Naive thymus-derived CD4-positive, alpha-beta T cell (primary cell): ENCODE data around the gene C6orf62. TPM values are rescaled to one million over a fixed set of nuclear protein-coding genes. Genes with fewer than 3 reads are reported as not detected.

Experiments used
- ATAC-seq: fragments of 150-1000 bp; cut with Tn5 transposase; 2 replicates; pipeline ENCODE4 v1.10.0; 2021; ENCODE audit warnings: mild to moderate bottlenecking, moderate library complexity
- CTCF ChIA-PET: fragments of 350-600 bp; sonication (Branson Sonifier 250); formaldehyde crosslinking; loops from one replicate; lab custom pipeline; 2021; ENCODE audit warnings: antibody characterized with exemption; lab: Charles Lee
- POLR2A ChIA-PET: fragments of 350-600 bp; sonication (Branson Sonifier 250); formaldehyde crosslinking; loops from one replicate; lab custom pipeline; 2021; ENCODE audit warnings: antibody characterized with exemption, inconsistent platforms; lab: Charles Lee
- DNase-seq, 9 donors: peaks; one replicate each; pipeline versions ENCODE4 v3.0.0 to v3.0.0-alpha.2; 2020 to 2022; ENCODE audit warnings: mixed read lengths in 1 of 9
- H3K27ac ChIP-seq: one replicate; pipeline ENCODE4 v1.7.0; 2013; ENCODE audit warnings: mild to moderate bottlenecking, low read depth, low read length, moderate library complexity
- H3K27me3 ChIP-seq, 2 donors: one replicate each; pipeline ENCODE4 v1.7.0; 2013; ENCODE audit warnings: low read length in 2 of 2, mild to moderate bottlenecking in 2 of 2, moderate library complexity in 2 of 2; ENCODE audit not compliant: control insufficient read depth in 2 of 2, insufficient read depth in 2 of 2
- H3K36me3 ChIP-seq, 3 experiments: 1 replicate in 2 of 3; 2 replicates in 1 of 3; pipeline ENCODE4 v1.7.0; 2013; ENCODE audit warnings: low read length in 3 of 3, mild to moderate bottlenecking in 3 of 3, moderate library complexity in 1 of 3; ENCODE audit not compliant: insufficient read depth in 3 of 3, control insufficient read depth in 2 of 3
- H3K4me1 ChIP-seq, 2 donors: one replicate each; pipeline ENCODE4 v1.7.0; 2013; ENCODE audit warnings: low read length in 2 of 2, mild to moderate bottlenecking in 2 of 2, moderate library complexity in 1 of 2; ENCODE audit not compliant: control insufficient read depth in 2 of 2, insufficient read depth in 2 of 2
- H3K4me3 ChIP-seq: 2 replicates; pipeline ENCODE4 v1.7.0; 2013; ENCODE audit warnings: mild to moderate bottlenecking, low read length
- H3K9me3 ChIP-seq, 3 experiments: 1 replicate in 2 of 3; 2 replicates in 1 of 3; pipeline ENCODE4 v1.7.0; 2013; ENCODE audit warnings: low read length in 3 of 3; ENCODE audit not compliant: control insufficient read depth in 2 of 3
- H3K27ac Mint-ChIP-seq, 9 donors: one replicate each; pipeline ENCODE4 v1.8.0; 2020 to 2022; ENCODE audit warnings: mixed read lengths in 9 of 9, mild to moderate bottlenecking in 8 of 9, moderate library complexity in 5 of 9, inconsistent platforms in 2 of 9
- H3K27me3 Mint-ChIP-seq, 5 donors: one replicate each; pipeline ENCODE4 v1.8.0; 2021 to 2022; ENCODE audit warnings: mixed read lengths in 5 of 5, mild to moderate bottlenecking in 1 of 5
- H3K36me3 Mint-ChIP-seq, 5 donors: one replicate each; pipeline ENCODE4 v1.8.0; 2020 to 2022; ENCODE audit warnings: mixed read lengths in 5 of 5, mild to moderate bottlenecking in 3 of 5, inconsistent platforms in 1 of 5
- H3K4me1 Mint-ChIP-seq, 7 donors: one replicate each; pipeline ENCODE4 v1.8.0; 2020 to 2022; ENCODE audit warnings: mixed read lengths in 7 of 7, mild to moderate bottlenecking in 3 of 7, inconsistent platforms in 1 of 7
- H3K4me3 Mint-ChIP-seq, 10 donors: one replicate each; pipeline ENCODE4 v1.8.0; 2020 to 2022; ENCODE audit warnings: mild to moderate bottlenecking in 10 of 10, mixed read lengths in 10 of 10, moderate library complexity in 6 of 10, inconsistent platforms in 2 of 10
- H3K9me3 Mint-ChIP-seq, 11 donors: one replicate each; pipeline ENCODE4 v1.8.0; 2020 to 2022; ENCODE audit warnings: mixed read lengths in 11 of 11, mild to moderate bottlenecking in 4 of 11, inconsistent platforms in 1 of 11, moderate library complexity in 1 of 11
- intact Hi-C, 2 donors: fragments of 100-400 bp; cut with micrococcal nuclease; formaldehyde crosslinking; loops; one replicate each; pipeline ENCODE4 v1.15.1; 2023
- polyA plus RNA-seq, 2 donors: library from polyadenylated mRNA; unstranded; fragments of 300-500 nt; fragmentation: Illumina TruSeq; gene quantifications; one replicate each; pipeline ENCODE4 v1.2.3, GENCODE V29; 2021
- total RNA-seq, 6 experiments: library from RNA in 5 of 6; stranded (reverse) in 5 of 6; gene quantifications; 1 replicate in 5 of 6; 2 replicates in 1 of 6; pipeline ENCODE4 v1.2.3 and lab custom pipeline; 2021 to 2026

Gene C6orf62
- total and polyA plus RNA-seq, 7 experiments from 2014 or later = 102 to 162 (median 130) TPM

DNA sequence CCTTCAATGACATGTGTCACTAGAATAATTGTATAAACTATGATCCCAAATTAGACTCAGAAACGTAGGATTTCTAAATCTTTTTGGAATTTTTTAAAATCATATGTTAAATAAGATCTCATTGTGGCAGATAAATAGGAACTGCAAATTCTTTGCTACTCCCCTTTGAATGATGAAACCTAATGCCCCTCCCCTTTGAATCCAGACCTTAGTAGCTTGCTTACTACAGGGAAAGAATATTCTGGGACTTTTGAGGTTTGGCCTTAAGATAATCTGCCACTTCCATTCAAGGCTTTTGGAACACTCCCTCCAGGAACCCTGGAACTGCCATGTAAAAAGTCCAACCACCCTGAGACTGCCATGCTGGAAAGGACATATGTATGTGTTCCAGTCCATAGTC lies 59.4 kb downstream of the C6orf62 start:
- H3K4me3 Mint-ChIP-seq = no peak overlapping the region
- ATAC-seq (no peak), DNase-seq (no peak)
- H3K4me1 Mint-ChIP-seq = peaks cover 26 to 90% (median 80%) of the 10 kb centered on the region in 7 donors
- Histone ChIP-seq H3K27ac (no peak overlapping the region), H3K27me3 (no peaks in the 10 kb centered on the region), H3K4me3 (no peak overlapping the region), H3K9me3 (no peaks in the 10 kb centered on the region), H3K36me3 (peaks cover 0 to 34% (median 3%) of the 10 kb centered on the region in 3 experiments), H3K4me1 (peaks cover 5 to 15% of the 10 kb centered on the region in 2 donors)
- H3K36me3 Mint-ChIP-seq = peaks cover 0 to 58% (median 17%) of the 10 kb centered on the region in 5 donors
- intact Hi-C loops = no loop called here
- ChIA-PET POLR2A (interaction anchor here (0.6 kb wide), 1 partner anchor 428 kb away, joined by 3 read pairs; no protein-coding TSS in a partner anchor), CTCF (no interaction called here)
- no peaks in the 10 kb centered on the region for H3K27me3 Mint-ChIP-seq
- H3K9me3 Mint-ChIP-seq = no peaks in the 10 kb centered on the region
- peak overlapping the region in 2 of 9 donors; percentile 43 to 56 for H3K27ac Mint-ChIP-seq

DNA sequence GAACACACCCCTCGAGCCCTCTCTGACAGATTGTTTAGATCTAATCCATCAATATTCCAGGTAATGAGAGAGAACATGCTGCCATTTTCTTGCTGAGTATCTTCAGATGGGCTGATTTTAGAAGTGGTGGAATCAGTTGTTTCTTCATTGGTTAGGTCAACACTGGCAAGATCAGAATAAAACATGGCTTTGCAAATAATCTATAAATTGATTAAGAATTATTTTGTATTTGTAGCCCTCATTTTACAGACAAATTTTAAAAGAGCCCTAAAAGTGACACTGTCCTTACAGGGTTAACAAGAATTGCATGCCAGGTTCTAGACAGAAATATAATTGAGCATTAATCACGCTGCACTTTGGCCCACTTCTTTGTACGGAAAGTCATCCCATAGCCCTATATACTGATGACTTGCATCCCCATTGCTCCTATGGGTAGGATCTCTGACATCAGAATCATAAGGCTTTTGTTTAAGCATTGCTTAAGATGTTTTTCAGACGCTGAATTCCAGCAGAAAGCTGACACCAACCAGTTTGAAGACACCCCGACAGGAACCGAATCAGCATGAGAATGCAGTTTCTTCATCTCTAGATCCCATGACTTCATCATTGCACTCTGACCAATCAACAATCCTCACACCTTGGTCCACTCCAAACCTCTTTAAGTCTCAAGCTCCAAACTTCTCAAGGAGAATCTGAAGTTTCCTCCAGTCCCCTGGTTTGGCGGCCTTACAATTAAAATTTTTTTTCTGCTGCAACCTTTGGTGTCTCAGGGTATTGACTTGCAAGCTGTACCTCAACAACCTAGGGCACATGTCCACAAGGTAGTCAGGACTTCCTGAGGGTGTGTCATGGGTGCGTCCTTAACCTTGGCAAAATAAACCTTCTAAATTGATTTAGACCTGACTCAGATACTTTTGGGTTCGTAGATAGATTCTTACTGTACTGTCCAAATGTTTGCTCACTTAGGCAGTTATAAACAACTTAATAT lies 60.1 kb downstream of the C6orf62 start:
- ATAC-seq (peak; percentile 76), DNase-seq (no peak)
- Histone ChIP-seq H3K36me3 (peaks cover 3 to 36% (median 3%) of the 10 kb centered on the region in 3 experiments), H3K27me3 (no peaks in the 10 kb centered on the region), H3K4me3 (no peak overlapping the region), H3K9me3 (no peaks in the 10 kb centered on the region), H3K27ac (no peak overlapping the region), H3K4me1 (peaks cover 0 to 8% of the 10 kb centered on the region in 2 donors)
- H3K9me3 Mint-ChIP-seq = no peaks in the 10 kb centered on the region
- POLR2A ChIA-PET = interaction anchor here (0.6 kb wide), 1 partner anchor 428 kb away, joined by 3 read pairs; no protein-coding TSS in a partner anchor
- H3K4me1 Mint-ChIP-seq = peaks cover 25 to 85% (median 74%) of the 10 kb centered on the region in 7 donors
- intact Hi-C loops = no loop called here
- H3K4me3 Mint-ChIP-seq = no peak overlapping the region
- no peaks in the 10 kb centered on the region for H3K27me3 Mint-ChIP-seq
- H3K36me3 Mint-ChIP-seq = peaks cover under 1 to 57% (median 16%) of the 10 kb centered on the region in 5 donors
- H3K27ac Mint-ChIP-seq = no peak overlapping the region
- CTCF ChIA-PET = interaction anchor here (0.6 kb wide), 1 partner anchor 74 kb away, joined by 3 read pairs; no protein-coding TSS in a partner anchor

DNA sequence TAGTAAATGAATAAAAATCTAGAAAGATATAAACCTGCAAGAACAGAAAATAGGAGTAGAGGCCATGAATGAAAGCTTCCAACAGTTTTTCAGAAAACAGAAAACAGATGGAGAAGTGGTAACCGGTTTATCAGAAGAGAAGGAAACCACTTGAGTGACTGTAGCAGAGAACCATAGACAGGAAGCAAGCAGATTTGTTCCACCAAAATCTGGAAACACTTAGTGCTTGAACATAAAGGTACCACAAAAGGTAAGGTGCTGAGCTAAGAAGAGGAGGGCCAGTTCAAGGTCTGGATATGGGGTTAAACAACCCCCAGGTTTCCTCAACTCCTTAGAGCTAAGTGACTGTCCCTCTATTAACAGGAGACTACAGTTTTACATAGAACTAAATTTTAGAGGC lies 63.7 kb downstream of the C6orf62 start:
- Mint-ChIP-seq H3K27me3 (no peaks in the 10 kb centered on the region), H3K36me3 (peaks cover 15 to 47% (median 19%) of the 10 kb centered on the region in 5 donors), H3K4me3 (no peak overlapping the region), H3K4me1 (peaks cover 13 to 55% (median 41%) of the 10 kb centered on the region in 7 donors), H3K9me3 (no peaks in the 10 kb centered on the region), H3K27ac (peak overlapping the region in 8 of 9 donors; percentile 20 to 73 (median 54))
- intact Hi-C loops = loop anchor here in 1 of 2 donors (1.0 kb wide), 1 partner anchor 11 kb away; the partner anchor contains the start of gene TDP2
- Histone ChIP-seq H3K27ac (peak overlapping the region; percentile 1), H3K27me3 (no peaks in the 10 kb centered on the region), H3K36me3 (peaks cover 7 to 43% (median 9%) of the 10 kb centered on the region in 3 experiments), H3K9me3 (no peaks in the 10 kb centered on the region), H3K4me3 (no peak overlapping the region), H3K4me1 (peaks cover 0 to 6% of the 10 kb centered on the region in 2 donors)
- ChIA-PET CTCF (interaction anchor here (1.5 kb wide), 1 partner anchor 37 kb away, joined by 4 read pairs; no protein-coding TSS in a partner anchor), POLR2A (interaction anchor here (1.0 to 1.8 kb wide), 2 partner anchors 9 to 11 kb away, joined by 6 to 15 read pairs; partner anchors contain the start of genes ACOT13, KIAA0319 and TDP2)
- ATAC-seq = no peak
- no peak for DNase-seq

Other genes with a start within 250 kb of the C6orf62 start
- gene GPLD1, start 229.6 kb downstream of the C6orf62 start, total RNA-seq = 1 to 10 TPM in 3 of 5 experiments, under 1 TPM in 2; 0.44 to 1.7 (median 1.2) TPM
- under 1 TPM; 0.63 to 0.94 TPM for gene GPLD1, start 229.6 kb downstream of the C6orf62 start, polyA plus RNA-seq
- gene ALDH5A1, start 224.2 kb downstream of the C6orf62 start, total RNA-seq = 10 to 100 TPM in 2 of 5 experiments, 1 to 10 TPM in 3; 5.7 to 20.6 (median 8.9) TPM
- 10 to 100 TPM; 12.3 to 18.5 TPM for gene ALDH5A1, start 224.2 kb downstream of the C6orf62 start, polyA plus RNA-seq
- under 1 TPM in 1 of 5 experiments, not detected in 4; 0.05 TPM for gene KIAA0319, start 73.0 kb downstream of the C6orf62 start, total RNA-seq
- gene KIAA0319, start 73.0 kb downstream of the C6orf62 start, polyA plus RNA-seq = under 1 TPM in 1 of 2 donors, not detected in 1; 0.03 TPM
- gene TDP2, start 52.3 kb downstream of the C6orf62 start, total RNA-seq = 10 to 100 TPM; 38.6 to 69.7 (median 48.2) TPM
- 10 to 100 TPM; 36.8 to 50.3 TPM for gene TDP2, start 52.3 kb downstream of the C6orf62 start, polyA plus RNA-seq
- gene ACOT13, start 52.1 kb downstream of the C6orf62 start, total RNA-seq = 10 to 100 TPM in 3 of 5 experiments, 1 to 10 TPM in 2; 4.0 to 20.0 (median 12.5) TPM
- 10 to 100 TPM; 12.9 to 13.5 TPM for gene ACOT13, start 52.1 kb downstream of the C6orf62 start, polyA plus RNA-seq
- gene GMNN, start 55.8 kb upstream of the C6orf62 start, total RNA-seq = 10 to 100 TPM in 1 of 5 experiments, 1 to 10 TPM in 4; 5.1 to 54.6 (median 7.0) TPM
- 1 to 10 TPM; 4.2 to 5.0 TPM for gene GMNN, start 55.8 kb upstream of the C6orf62 start, polyA plus RNA-seq
- 1 to 10 TPM; 1.3 to 9.4 (median 5.0) TPM for gene ARMH2, start 79.8 kb upstream of the C6orf62 start, total RNA-seq
- gene ARMH2, start 79.8 kb upstream of the C6orf62 start, polyA plus RNA-seq = under 1 TPM in 1 of 2 donors, not detected in 1; 0.70 TPM
- 100 to 1,000 TPM; 246 to 576 (median 431) TPM for gene RIPOR2, start 216.8 kb upstream of the C6orf62 start, total RNA-seq
- 100 to 1,000 TPM; 532 to 813 TPM for gene RIPOR2, start 216.8 kb upstream of the C6orf62 start, polyA plus RNA-seq